Loucy (cell line): ENCODE measurements around the gene CNTNAP2.

ENCODE experiments used
- H2AFZ ChIP-seq: fragments of 200-600 bp; sonication (generic); 2 replicates; pipeline ENCODE4 v1.6.0; 2016; ENCODE audit warnings: antibody characterized with exemption, mild to moderate bottlenecking, low read length, moderate library complexity
- H3F3A ChIP-seq: fragments of 200-600 bp; 2 replicates; pipeline ENCODE4 v1.6.0; 2016; ENCODE audit warnings: antibody characterized with exemption, low read depth, mild to moderate bottlenecking
- H3K27me3 ChIP-seq: fragments of 200-600 bp; sonication (generic); 2 replicates; pipeline ENCODE4 v1.6.1; 2014; ENCODE audit warnings: low read length, mild to moderate bottlenecking; ENCODE audit not compliant: insufficient read depth, poor library complexity, severe bottlenecking
- H3K36me3 ChIP-seq: fragments of 200-600 bp; sonication (generic); 2 replicates; pipeline ENCODE4 v1.6.1; 2016; ENCODE audit warnings: low read length; ENCODE audit not compliant: insufficient read depth
- H3K4me1 ChIP-seq: fragments of 200-600 bp; sonication (generic); 2 replicates; pipeline ENCODE4 v1.5.1; 2014; ENCODE audit warnings: low read length, mild to moderate bottlenecking; ENCODE audit not compliant: insufficient read depth, poor library complexity, severe bottlenecking
- H3K4me2 ChIP-seq: fragments of 200-600 bp; sonication (generic); 2 replicates; pipeline ENCODE4 v1.6.0; 2014; ENCODE audit warnings: antibody characterized with exemption, low read length, low read depth, mild to moderate bottlenecking; ENCODE audit not compliant: poor library complexity, severe bottlenecking
- H3K4me3 ChIP-seq: fragments of 200-600 bp; sonication (generic); 2 replicates; pipeline ENCODE4 v1.5.1; 2014; ENCODE audit warnings: low read length, mild to moderate bottlenecking, mixed read lengths; ENCODE audit not compliant: poor library complexity, severe bottlenecking
- H3K79me2 ChIP-seq: fragments of 200-600 bp; sonication (generic); 2 replicates; pipeline ENCODE4 v1.6.1; 2014; ENCODE audit warnings: low read length; ENCODE audit not compliant: insufficient read depth
- H3K9ac ChIP-seq: fragments of 200-600 bp; sonication (generic); 2 replicates; pipeline ENCODE4 v1.6.0; 2014; ENCODE audit warnings: mild to moderate bottlenecking, low read depth, low read length, moderate library complexity; ENCODE audit not compliant: poor library complexity, severe bottlenecking
- H3K9me2 ChIP-seq: fragments of 200-600 bp; sonication (generic); replicated peaks from 2 replicates; pipeline ENCODE4 v1.6.1; 2016; ENCODE audit warnings: low read depth, low read length, mixed read lengths
- H3K9me3 ChIP-seq: fragments of 200-600 bp; sonication (generic); 2 replicates; pipeline ENCODE4 v1.6.1; 2014; ENCODE audit warnings: mild to moderate bottlenecking, antibody characterized with exemption, low read length, low read depth; ENCODE audit not compliant: insufficient read depth
- H4K20me1 ChIP-seq: fragments of 200-600 bp; sonication (generic); 2 replicates; pipeline ENCODE4 v1.6.0; 2014; ENCODE audit warnings: antibody characterized with exemption, low read length, mild to moderate bottlenecking; ENCODE audit not compliant: insufficient read depth, poor library complexity, severe bottlenecking
- CTCF ChIP-seq: fragments of 200-600 bp; sonication (generic); conservative IDR thresholded peaks from 2 replicates; pipeline ENCODE4 v1.5.1; 2014; ENCODE audit warnings: mild to moderate bottlenecking, antibody characterized with exemption, low read length
- EZH2phosphoT487 ChIP-seq: fragments of 200-600 bp; IDR thresholded peaks from 2 replicates; pipeline ENCODE4 v1.6.1; 2018; ENCODE audit warnings: antibody characterized with exemption, mild to moderate bottlenecking, moderate library complexity, borderline replicate concordance

Gene CNTNAP2

GRCh38 chr7:147029953-147030352 is 913.4 kb downstream of the CNTNAP2 start:
- Histone ChIP-seq H3K9ac (no peak overlapping the region), H3K9me2 (no peaks in the 10 kb centered on the region), H3K9me3 (no peaks in the 10 kb centered on the region; the same call in 1 of the 2 replicates), H4K20me1 (no peaks in the 10 kb centered on the region), H3K27me3 (no peaks in the 10 kb centered on the region), H3K36me3 (no peaks in the 10 kb centered on the region), H3K79me2 (no peaks in the 10 kb centered on the region), H3K4me2 (no peak overlapping the region), H3K4me1 (no peaks in the 10 kb centered on the region), H3K4me3 (no peak overlapping the region), H3F3A (no peaks in the 10 kb centered on the region), H2AFZ (no peak overlapping the region)
- TF ChIP-seq CTCF (no peak), EZH2phosphoT487 (no peak)

DNA sequence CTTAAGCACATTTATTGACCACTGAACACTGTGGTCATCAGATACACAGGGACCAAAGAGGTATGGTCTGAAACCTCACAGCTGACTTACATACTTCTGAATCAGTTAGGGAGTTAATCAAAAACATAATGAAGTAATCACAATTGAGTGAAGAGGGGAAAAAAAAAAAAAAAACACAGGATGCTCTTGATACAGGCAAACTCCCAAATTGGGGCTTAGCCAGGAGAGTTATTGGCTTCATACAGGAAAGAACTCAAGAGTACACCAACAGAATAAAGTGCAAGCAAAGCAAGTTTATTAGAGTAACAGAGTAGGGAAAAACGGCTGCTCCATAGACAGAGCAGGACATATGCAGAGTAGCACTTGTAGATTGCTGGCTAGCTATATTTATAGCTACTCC is 917.0 kb downstream of the CNTNAP2 start:
- Histone ChIP-seq H4K20me1 (no peaks in the 10 kb centered on the region), H3K9ac (no peak overlapping the region), H3F3A (no peaks in the 10 kb centered on the region), H3K4me2 (no peak overlapping the region), H3K4me3 (no peak overlapping the region), H3K36me3 (no peaks in the 10 kb centered on the region), H3K9me2 (no peaks in the 10 kb centered on the region), H3K9me3 (no peaks in the 10 kb centered on the region; the same call in 1 of the 2 replicates), H3K79me2 (no peaks in the 10 kb centered on the region), H2AFZ (no peak overlapping the region), H3K27me3 (no peaks in the 10 kb centered on the region), H3K4me1 (no peaks in the 10 kb centered on the region)
- TF ChIP-seq EZH2phosphoT487: no peak
- TF ChIP-seq CTCF: no peak

- no peak overlapping the region for H3K9ac ChIP-seq
- no peaks in the 10 kb centered on the region for H3K9me3 ChIP-seq
- H3F3A ChIP-seq: no peaks in the 10 kb centered on the region
- H3K4me2 ChIP-seq: no peak overlapping the region
- no peak for TF ChIP-seq CTCF
- TF ChIP-seq EZH2phosphoT487: no peak
- H3K27me3 ChIP-seq: no peaks in the 10 kb centered on the region
- H3K79me2 ChIP-seq: no peaks in the 10 kb centered on the region
- no peaks in the 10 kb centered on the region for H3K36me3 ChIP-seq
- no peaks in the 10 kb centered on the region for H3K9me2 ChIP-seq
- H2AFZ ChIP-seq: no peak overlapping the region
- no peak overlapping the region for H3K4me3 ChIP-seq
- H4K20me1 ChIP-seq: no peaks in the 10 kb centered on the region
- no peaks in the 10 kb centered on the region for H3K4me1 ChIP-seq
Observed at GRCh38 chr7:147041438-147041837, 924.8 kb downstream of the CNTNAP2 start.
